HG03342 (cell line): ENCODE results near the gene TSPEAR.
"Not testable (repeated sequence)": the region's sequence is repeated elsewhere in the genome, so short reads cannot be mapped to it uniquely, and the experiment has no call there.

Experiments used
- ATAC-seq: cut with Tn5 transposase; IDR thresholded peaks from one replicate; pipeline ENCODE4 v1.9.1; 2021; ENCODE audit warnings: mild to moderate bottlenecking, moderate library complexity; ENCODE audit not compliant: unreplicated experiment

TSPEAR gene

DNA sequence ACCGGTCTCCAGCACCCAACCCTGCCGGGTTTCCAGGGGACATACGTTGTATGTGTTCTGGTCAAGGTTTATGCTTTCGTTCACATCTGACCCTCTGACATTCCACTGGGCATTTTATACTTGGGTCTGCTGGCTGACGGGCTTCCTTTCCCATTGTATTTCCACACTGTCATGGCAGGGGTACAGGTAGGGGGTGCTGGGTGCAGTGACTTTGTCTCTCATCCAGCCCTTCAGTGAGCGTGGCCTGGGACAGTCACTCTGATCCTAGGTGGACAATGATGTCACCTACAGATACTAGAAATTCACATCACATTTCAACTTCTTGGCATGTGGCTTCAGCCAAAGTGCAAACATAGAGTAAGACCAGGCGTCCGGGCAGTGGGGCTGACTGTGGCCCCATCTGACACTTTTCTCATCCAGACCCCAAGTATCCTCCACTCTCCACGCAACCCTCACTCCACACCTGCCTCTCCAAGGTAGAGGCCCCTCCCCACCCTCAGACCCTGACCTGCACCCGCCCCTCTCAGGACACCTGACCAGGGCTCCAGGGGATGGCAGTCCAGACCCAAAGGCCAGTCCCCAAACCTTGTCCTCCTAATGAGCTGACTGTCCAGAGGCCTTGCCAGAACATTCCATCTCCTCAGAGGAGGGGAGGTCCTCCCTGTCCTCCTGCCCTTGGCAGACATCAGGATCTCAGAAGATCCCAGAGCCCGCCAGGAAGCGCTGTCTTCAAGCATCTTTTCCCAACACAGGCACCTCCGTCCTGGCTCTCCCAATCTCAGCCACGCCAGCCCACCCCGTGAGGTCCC lies 75.0 kb downstream of the TSPEAR start:
- ATAC-seq = no peak

DNA sequence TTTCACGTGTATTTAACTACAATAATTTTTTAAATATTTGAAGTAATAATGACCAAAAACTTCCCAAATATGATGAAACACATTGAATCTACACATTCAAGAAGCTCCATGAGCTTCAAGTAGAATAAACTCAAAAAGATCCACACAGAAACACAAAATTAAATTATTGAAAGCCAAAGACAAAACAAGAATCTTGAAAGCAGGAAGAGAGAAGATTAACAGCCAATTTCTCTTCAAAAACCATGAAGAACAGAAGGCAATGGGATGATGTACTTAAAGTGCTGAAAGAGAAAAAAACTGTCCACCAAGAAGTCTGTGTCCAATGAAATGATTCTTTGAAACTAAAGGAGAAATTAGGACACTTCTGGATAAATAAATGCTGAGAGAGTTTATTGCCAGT lies 79.3 kb downstream of the TSPEAR start:
- ATAC-seq = no peak

- no peak for ATAC-seq
Observed at GRCh38 chr21:44630440-44630839, 80.9 kb downstream of the TSPEAR start.

GRCh38 chr21:44628707-44629391 lies 82.5 kb downstream of the TSPEAR start:
- ATAC-seq = no peak

GRCh38 chr21:44627831-44628233 lies 83.5 kb downstream of the TSPEAR start:
- not testable (repeated sequence) for ATAC-seq

DNA sequence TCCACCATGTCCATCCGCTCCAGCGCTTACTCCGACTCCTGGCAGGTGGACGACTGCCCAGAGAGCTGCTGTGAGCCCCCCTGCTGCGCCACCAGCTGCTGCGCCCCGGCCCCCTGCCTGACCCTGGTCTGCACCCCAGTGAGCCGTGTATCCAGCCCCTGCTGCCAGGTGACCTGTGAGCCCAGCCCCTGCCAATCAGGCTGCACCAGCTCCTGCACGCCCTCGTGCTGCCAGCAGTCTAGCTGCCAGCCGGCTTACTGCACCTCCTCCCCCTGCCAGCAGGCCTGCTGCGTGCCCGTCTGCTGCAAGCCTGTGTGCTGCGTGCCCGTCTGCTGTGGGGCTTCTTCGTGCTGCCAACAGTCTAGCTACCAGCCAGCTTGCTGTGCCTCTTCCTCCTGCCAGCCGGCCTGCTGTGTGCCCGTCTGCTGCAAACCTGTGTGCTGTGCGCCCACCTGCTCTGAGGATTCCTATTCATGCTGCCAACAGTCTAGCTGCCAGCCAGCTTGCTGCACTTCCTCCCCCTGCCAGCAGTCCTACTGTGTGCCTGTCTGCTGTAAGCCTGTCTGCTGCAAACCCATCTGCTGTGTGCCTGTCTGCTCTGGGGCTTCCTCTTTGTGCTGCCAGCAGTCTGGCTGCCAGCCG lies 84.1 kb downstream of the TSPEAR start:
- not testable (repeated sequence) for ATAC-seq

- ATAC-seq = no peak
Observed at GRCh38 chr21:44626673-44627143, 84.7 kb downstream of the TSPEAR start, which contains the start of gene KRTAP10-9. Gene KRTAP10-9 (plus strand): TSS chr21:44627093. CDS start chr21:44627172, 79 bp downstream.

- no peak for ATAC-seq
Observed at GRCh38 chr21:44626262-44626661, 85.1 kb downstream of the TSPEAR start.

DNA sequence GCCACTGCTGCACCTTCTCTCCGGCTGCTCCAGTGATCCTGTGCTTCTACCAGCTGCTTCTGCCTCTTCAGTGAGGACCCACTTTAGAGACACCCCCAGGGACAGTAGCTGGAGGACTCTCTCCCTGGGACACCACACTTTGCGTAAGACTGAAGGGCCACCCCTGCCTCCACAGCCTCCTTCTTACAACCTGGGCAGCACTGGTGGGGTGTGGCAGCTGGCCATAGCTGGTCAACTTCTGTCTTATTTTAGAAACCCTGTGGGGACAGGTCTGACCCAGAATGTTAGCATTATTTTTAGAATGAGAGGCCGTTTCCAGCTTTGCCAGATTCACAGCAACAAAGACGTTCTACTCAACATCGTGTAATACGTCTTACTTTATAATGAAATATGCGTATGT lies 85.6 kb downstream of the TSPEAR start:
- ATAC-seq = no peak

GRCh38 chr21:44623575-44623974 lies 87.8 kb downstream of the TSPEAR start:
- no peak for ATAC-seq

DNA sequence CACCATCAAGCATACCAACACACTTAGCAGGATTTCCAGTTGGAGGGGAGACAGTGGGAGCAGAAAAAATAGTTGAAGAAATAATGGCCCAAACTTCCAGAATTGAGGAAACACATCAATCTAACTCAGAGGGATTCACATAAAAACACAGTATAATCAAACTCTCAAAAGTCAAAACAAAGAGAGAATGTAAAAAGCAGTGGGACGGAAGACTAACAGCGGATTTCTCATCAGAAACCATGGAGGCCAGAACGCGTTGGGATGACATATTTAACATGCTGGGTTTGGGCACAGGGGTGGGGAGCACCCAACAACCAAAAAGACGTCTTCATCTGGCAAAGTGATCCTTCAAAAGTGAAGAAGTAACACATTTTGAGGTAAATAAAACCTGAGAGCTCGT lies 91.5 kb downstream of the TSPEAR start:
- ATAC-seq = no peak

DNA sequence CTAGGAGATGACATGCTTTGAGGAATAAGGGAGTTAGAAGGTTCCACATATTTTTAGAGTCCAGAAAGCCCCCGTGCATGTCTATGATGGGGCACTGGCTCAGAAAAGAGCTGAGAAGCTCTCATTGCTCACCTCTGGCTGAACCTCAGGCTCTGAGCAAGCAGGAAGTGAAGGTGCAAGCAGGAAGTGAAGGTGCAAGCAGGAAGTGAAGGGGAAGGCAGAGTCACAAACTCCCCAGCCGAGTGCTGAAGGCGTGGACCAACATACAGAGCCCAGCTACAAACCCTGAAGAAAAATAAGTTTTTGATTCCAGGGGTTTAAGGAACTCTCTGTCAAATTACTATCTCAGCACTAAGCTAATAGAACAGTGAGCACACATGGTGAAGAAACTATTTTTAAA lies 92.5 kb downstream of the TSPEAR start:
- no peak for ATAC-seq

DNA sequence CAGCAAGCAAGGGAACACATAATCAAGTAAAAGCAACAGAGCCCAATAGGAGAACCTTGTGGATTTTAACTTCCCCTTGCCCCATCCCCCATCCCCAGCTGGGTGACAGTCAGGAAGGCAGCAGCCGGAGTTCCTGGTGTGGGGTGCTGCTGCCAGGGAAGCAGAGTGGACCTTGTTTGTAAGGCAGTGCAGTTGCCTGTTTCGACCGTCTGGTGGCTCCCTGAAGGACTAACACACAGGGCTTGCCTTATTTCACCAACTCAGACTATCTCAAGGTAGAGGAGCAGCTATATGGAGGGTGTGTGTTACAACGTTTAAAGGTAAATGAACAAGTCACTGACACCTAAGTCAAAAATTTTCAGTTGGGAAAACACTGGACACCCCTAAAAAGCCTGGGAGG lies 92.9 kb downstream of the TSPEAR start:
- ATAC-seq = no peak

GRCh38 chr21:44617071-44617501 lies 94.3 kb downstream of the TSPEAR start:
- no peak for ATAC-seq

DNA sequence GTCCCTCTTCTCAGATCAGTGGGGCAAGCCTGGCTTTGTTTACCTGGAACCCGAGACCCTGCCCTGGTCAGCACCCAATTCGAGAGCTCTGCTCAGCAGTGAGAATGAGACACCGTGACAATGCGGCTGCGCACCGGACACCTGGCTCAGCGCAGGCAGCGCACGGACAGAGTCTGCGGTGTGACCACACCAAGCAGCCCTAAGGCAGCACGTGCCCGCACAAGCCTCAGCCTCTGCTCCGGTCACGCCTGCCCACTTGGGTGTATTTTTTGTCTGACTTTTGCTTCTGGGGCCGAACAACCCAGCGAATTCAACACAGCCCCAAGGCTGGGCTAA lies 94.8 kb downstream of the TSPEAR start:
- ATAC-seq = no peak

- ATAC-seq = no peak
Observed at GRCh38 chr21:44615911-44616590, 95.3 kb downstream of the TSPEAR start.

GRCh38 chr21:44615466-44615865 lies 95.9 kb downstream of the TSPEAR start:
- no peak for ATAC-seq

DNA sequence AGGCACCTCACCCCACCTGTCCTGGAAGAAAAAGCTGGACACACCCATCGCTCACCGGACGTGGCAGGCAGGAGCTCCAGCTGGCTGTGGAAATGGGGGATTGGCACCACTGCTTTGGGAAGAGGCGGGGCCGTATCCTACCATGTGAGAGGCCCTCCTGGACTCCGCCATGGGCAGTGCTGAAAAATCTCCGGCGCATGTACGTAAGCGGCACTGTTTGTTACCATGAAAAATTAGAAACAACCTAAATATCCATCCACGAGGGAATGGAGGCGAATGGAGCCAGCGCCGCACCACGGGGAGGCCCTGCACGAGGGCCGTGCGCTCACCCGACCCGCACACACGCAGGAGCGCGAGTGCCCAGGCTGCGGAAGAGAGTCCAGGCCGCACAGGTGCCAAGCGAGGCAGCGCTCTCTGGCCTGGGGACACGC lies 96.4 kb downstream of the TSPEAR start:
- ATAC-seq = no peak

DNA sequence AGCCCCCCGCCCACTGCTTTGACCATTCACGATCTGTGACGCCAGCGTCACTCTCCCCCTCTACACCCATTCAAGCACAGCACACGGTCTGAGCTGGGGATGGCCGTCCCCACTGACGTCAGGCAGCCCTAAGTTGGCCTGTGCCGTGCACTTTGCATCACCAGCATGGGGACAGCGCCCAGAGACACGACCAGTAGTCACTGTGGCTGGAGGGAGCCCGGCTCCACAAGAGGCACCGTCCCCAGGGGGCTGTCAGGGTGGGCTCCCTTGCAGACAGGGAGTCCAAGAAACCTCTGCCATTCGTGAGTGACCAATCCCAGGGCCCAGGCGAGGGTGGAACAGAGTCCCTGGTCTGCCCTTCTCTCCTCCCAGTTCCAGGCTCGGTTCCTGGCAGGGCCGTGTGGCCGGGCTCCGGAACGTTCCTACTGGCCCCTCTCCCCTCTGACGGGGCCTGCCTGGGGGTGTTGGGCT lies 97.2 kb downstream of the TSPEAR start:
- ATAC-seq = no peak

DNA sequence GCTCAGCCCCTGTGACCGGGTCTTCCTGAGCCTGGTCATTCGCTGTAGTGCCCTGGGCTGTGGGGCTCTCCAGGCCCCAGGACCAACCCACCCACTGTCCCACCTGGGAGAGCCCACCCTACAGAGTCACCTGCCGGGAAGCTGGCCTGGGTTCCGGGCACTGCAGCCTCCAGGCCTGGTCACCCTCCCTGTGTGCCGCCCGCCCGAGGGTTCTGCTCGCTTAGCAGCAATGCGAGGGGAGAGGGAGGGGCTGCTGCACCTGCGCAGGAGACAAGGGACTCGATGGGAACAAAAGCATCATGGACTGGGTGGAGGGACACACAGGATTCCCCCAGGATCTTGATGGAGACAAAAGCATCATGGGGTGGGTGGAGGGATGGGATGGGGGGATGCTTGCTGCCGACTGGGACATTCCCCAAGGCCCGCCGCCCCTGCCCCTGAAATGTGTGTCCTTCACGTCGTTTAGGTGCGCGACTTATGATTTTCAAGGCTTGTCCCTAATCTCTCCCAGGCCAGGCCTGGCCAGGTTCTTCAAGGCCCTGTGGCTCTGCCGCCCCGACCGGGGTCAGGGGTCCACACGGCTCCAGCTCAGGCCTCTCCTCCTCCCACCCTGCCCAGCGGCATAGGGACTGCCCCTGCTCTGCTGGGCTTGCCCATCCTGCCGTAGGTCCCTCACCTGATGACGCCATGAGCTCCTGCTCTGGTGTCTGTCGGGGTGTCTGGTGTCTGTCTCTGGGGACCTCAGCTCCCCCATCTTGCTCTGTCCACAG lies 97.8 kb downstream of the TSPEAR start:
- no peak for ATAC-seq
